Measurements from ENCODE around the gene CEMIP2.

- TF ChIP-seq CTCF (IDR thresholded peaks at IDR 0.05) (no peak), EP300 (IDR thresholded peaks at IDR 0.05) (no peak)
Measured at GRCh38 chr9:71752928-71753327, 15.4 kb downstream of the CEMIP2 start.

Measured in ovary (tissue), 3 donors.